Liver (tissue), 9 donors: ENCODE measurements around the gene GLIS1. TPM values are rescaled to one million over a fixed set of nuclear protein-coding genes. Genes with fewer than 3 reads are reported as not detected.
A peak's percentile ranks its signal among the peaks of the same experiment; 100 is the strongest.

Experiments used
- DNase-seq: peaks from one replicate; pipeline ENCODE4 v3.0.0-alpha.2; 2017; ENCODE audit warnings: low spot score
- H3K27ac ChIP-seq, 2 donors: one replicate each; pipeline ENCODE4 v1.7.0; 2013; ENCODE audit warnings: inconsistent platforms in 2 of 2, low read length in 2 of 2, control low read depth in 1 of 2, low read depth in 1 of 2, mild to moderate bottlenecking in 1 of 2
- H3K27me3 ChIP-seq, 4 donors: one replicate each; pipeline versions ENCODE4 v1.6.1 to v1.7.0; 2013; ENCODE audit warnings: low read length in 3 of 4, inconsistent platforms in 1 of 4, mild to moderate bottlenecking in 1 of 4, moderate library complexity in 1 of 4; ENCODE audit not compliant: control insufficient read depth in 4 of 4, insufficient read depth in 4 of 4
- H3K36me3 ChIP-seq, 4 donors: one replicate each; pipeline versions ENCODE4 v1.6.1 to v1.7.0; 2013; ENCODE audit warnings: low read length in 3 of 4, mild to moderate bottlenecking in 3 of 4, low read depth in 1 of 4, moderate library complexity in 1 of 4; ENCODE audit not compliant: control insufficient read depth in 4 of 4, insufficient read depth in 3 of 4
- H3K4me1 ChIP-seq, 4 donors: one replicate each; pipeline versions ENCODE4 v1.6.1 to v1.7.0; 2013; ENCODE audit warnings: low read length in 3 of 4, mild to moderate bottlenecking in 3 of 4, moderate library complexity in 1 of 4; ENCODE audit not compliant: control insufficient read depth in 4 of 4, insufficient read depth in 4 of 4
- H3K4me3 ChIP-seq, 3 donors: one replicate each; pipeline versions ENCODE4 v1.6.1 to v1.7.0; 2013; ENCODE audit warnings: low read length in 3 of 3, control low read depth in 1 of 3, low read depth in 1 of 3, mild to moderate bottlenecking in 1 of 3
- H3K9ac ChIP-seq, 2 donors: one replicate each; pipeline ENCODE4 v1.7.0; 2013; ENCODE audit warnings: low read length in 2 of 2, mild to moderate bottlenecking in 2 of 2, moderate library complexity in 2 of 2, control low read depth in 1 of 2, low read depth in 1 of 2
- H3K9me3 ChIP-seq, 4 donors: one replicate each; pipeline versions ENCODE4 v1.6.1 to v1.7.0; 2013; ENCODE audit warnings: low read length in 3 of 4; ENCODE audit not compliant: control insufficient read depth in 4 of 4
- EGR1 ChIP-seq, 2 donors: IDR thresholded peaks; 2 replicates each; pipeline ENCODE4 v1.6.1; 2016 to 2018; ENCODE audit warnings: antibody characterized with exemption in 2 of 2, low read depth in 2 of 2
- FOXA1 ChIP-seq: IDR thresholded peaks from 2 replicates; pipeline ENCODE4 v1.6.1; 2016; ENCODE audit warnings: antibody characterized with exemption
- FOXA2 ChIP-seq: IDR thresholded peaks from 2 replicates; pipeline ENCODE4 v1.6.1; 2016; ENCODE audit warnings: antibody characterized with exemption
- GABPA ChIP-seq, 2 donors: IDR thresholded peaks in 1 of 2; conservative IDR thresholded peaks in 1 of 2; 2 replicates each; pipeline ENCODE4 v1.6.1; 2016; ENCODE audit warnings: antibody characterized with exemption in 2 of 2, mild to moderate bottlenecking in 1 of 2, moderate library complexity in 1 of 2
- HNF4A ChIP-seq, 2 donors: conservative IDR thresholded peaks; 2 replicates each; pipeline ENCODE4 v1.6.1; 2016; ENCODE audit warnings: antibody characterized with exemption in 2 of 2, mild to moderate bottlenecking in 2 of 2
- JUND ChIP-seq, 2 donors: IDR thresholded peaks; 2 replicates each; pipeline ENCODE4 v1.6.1; 2016; ENCODE audit warnings: antibody characterized with exemption in 2 of 2
- NR2F2 ChIP-seq: IDR thresholded peaks from 2 replicates; pipeline ENCODE4 v1.6.1; 2016; ENCODE audit warnings: antibody characterized with exemption
- RAD21 ChIP-seq, 2 donors: IDR thresholded peaks; 2 replicates each; pipeline ENCODE4 v1.6.1; 2016; ENCODE audit warnings: antibody characterized with exemption in 2 of 2, mild to moderate bottlenecking in 2 of 2
- RXRA ChIP-seq, 2 donors: IDR thresholded peaks; 2 replicates each; pipeline ENCODE4 v1.6.1; 2017 to 2018; ENCODE audit warnings: antibody characterized with exemption in 2 of 2, mild to moderate bottlenecking in 1 of 2
- SP1 ChIP-seq: IDR thresholded peaks from 2 replicates; pipeline ENCODE4 v1.6.1; 2018; ENCODE audit warnings: antibody characterized with exemption, mild to moderate bottlenecking
- TAF1 ChIP-seq: conservative IDR thresholded peaks from 2 replicates; pipeline ENCODE4 v1.6.1; 2016; ENCODE audit warnings: antibody characterized with exemption, mild to moderate bottlenecking
- YY1 ChIP-seq: IDR thresholded peaks from 2 replicates; pipeline ENCODE4 v1.6.1; 2016; ENCODE audit warnings: antibody characterized with exemption, mild to moderate bottlenecking
- WGBS: extraction: QIAGEN DNeasy Blood & Tissue Kit; methylation state at CpG from one replicate; pipeline ENCODE4 v1.1.7; 2013; 5-methylcytosine and 5-hydroxymethylcytosine counted together
- polyA plus RNA-seq, 2 donors: library from polyadenylated mRNA; stranded (reverse) in 1 of 2; unstranded in 1 of 2; fragments of 200-250 nt in 1 of 2; fragments of >200 nt in 1 of 2; fragmentation: Nextera tagmentation in 1 of 2; extraction: Ambion mirVana in 1 of 2; gene quantifications; one replicate each; pipeline versions ENCODE4 v1.2.1 to v1.2.3, GENCODE V29; 2013 to 2015
- total RNA-seq, 2 donors: library from RNA; depleted of rRNA; stranded (reverse); fragments of >200 nt; gene quantifications; one replicate each; pipeline ENCODE4 v1.2.3, GENCODE V29; 2014
- TF ChIP-seq, protein P1 (sequence below): IDR thresholded peaks from 2 replicates; pipeline ENCODE4 v1.6.1; 2016; ENCODE audit warnings: antibody characterized with exemption, mild to moderate bottlenecking
- TF ChIP-seq, protein P2 (sequence below): IDR thresholded peaks from 2 replicates; pipeline ENCODE4 v1.6.1; 2016; ENCODE audit warnings: antibody characterized with exemption
- TF ChIP-seq, protein P3 (sequence below): fragments of 150-350 bp; IDR thresholded peaks from 2 replicates; pipeline ENCODE4 v1.5.1; 2017; ENCODE audit warnings: improper control_type of control experiment, low read depth, low read length; ENCODE audit not compliant: missing input control
- TF ChIP-seq, protein P4 (sequence below): IDR thresholded peaks from 2 replicates; pipeline ENCODE4 v1.6.1; 2016; ENCODE audit warnings: antibody characterized with exemption
- TF ChIP-seq, protein P5 (sequence below): IDR thresholded peaks from 2 replicates; pipeline ENCODE4 v1.6.1; 2016; ENCODE audit warnings: antibody characterized with exemption
- donor health status: healthy.
- donor health status: healthy.
- donor health status: healthy.
- donor health status: healthy.
- donor health status: healthy.

Gene GLIS1
- total and polyA plus RNA-seq, 4 donors = under 0.01 to 0.05 TPM; not detected in 2

DNA sequence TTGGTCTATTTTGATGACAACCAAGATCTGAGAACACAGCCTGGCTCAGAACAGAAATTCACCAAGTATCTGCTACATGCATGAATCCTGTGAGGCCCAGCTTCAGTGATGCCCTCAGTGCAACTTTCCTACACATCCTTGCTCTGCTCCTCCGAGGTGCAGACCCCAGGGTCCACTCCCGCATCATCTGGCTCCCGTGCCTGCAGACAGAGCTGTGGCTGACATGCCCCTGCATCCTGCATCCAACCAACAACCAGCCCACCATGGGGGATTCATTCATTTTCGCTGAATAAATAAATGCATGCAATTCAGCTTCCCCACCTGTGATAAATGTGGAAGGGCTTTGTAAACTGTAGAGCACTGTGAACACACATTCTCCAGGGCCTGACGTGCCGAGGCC is 112.3 kb downstream of the GLIS1 start:
- WGBS = 62% methylated on average over 6 of the region's 6 CpGs
- no peaks in the 10 kb centered on the region for H3K36me3 ChIP-seq
- H3K9ac ChIP-seq = no peak overlapping the region
- H3K27ac ChIP-seq = no peak overlapping the region
- no peak for DNase-seq
- H3K9me3 ChIP-seq = no peaks in the 10 kb centered on the region
- no peaks in the 10 kb centered on the region for H3K4me1 ChIP-seq
- H3K27me3 ChIP-seq = no peaks in the 10 kb centered on the region
- no peak overlapping the region for H3K4me3 ChIP-seq
- TF ChIP-seq, protein P1, sequence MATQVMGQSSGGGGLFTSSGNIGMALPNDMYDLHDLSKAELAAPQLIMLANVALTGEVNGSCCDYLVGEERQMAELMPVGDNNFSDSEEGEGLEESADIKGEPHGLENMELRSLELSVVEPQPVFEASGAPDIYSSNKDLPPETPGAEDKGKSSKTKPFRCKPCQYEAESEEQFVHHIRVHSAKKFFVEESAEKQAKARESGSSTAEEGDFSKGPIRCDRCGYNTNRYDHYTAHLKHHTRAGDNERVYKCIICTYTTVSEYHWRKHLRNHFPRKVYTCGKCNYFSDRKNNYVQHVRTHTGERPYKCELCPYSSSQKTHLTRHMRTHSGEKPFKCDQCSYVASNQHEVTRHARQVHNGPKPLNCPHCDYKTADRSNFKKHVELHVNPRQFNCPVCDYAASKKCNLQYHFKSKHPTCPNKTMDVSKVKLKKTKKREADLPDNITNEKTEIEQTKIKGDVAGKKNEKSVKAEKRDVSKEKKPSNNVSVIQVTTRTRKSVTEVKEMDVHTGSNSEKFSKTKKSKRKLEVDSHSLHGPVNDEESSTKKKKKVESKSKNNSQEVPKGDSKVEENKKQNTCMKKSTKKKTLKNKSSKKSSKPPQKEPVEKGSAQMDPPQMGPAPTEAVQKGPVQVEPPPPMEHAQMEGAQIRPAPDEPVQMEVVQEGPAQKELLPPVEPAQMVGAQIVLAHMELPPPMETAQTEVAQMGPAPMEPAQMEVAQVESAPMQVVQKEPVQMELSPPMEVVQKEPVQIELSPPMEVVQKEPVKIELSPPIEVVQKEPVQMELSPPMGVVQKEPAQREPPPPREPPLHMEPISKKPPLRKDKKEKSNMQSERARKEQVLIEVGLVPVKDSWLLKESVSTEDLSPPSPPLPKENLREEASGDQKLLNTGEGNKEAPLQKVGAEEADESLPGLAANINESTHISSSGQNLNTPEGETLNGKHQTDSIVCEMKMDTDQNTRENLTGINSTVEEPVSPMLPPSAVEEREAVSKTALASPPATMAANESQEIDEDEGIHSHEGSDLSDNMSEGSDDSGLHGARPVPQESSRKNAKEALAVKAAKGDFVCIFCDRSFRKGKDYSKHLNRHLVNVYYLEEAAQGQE = no peak
- TF ChIP-seq JUND (IDR thresholded peaks at IDR 0.05) (no peak), NR2F2 (no peak), FOXA2 (no peak), EGR1 (IDR thresholded peaks at IDR 0.05; ENCODE audit: low read depth in 2 of 2) (no peak)
- TF ChIP-seq, protein P2, sequence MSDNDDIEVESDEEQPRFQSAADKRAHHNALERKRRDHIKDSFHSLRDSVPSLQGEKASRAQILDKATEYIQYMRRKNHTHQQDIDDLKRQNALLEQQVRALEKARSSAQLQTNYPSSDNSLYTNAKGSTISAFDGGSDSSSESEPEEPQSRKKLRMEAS = no peak

DNA sequence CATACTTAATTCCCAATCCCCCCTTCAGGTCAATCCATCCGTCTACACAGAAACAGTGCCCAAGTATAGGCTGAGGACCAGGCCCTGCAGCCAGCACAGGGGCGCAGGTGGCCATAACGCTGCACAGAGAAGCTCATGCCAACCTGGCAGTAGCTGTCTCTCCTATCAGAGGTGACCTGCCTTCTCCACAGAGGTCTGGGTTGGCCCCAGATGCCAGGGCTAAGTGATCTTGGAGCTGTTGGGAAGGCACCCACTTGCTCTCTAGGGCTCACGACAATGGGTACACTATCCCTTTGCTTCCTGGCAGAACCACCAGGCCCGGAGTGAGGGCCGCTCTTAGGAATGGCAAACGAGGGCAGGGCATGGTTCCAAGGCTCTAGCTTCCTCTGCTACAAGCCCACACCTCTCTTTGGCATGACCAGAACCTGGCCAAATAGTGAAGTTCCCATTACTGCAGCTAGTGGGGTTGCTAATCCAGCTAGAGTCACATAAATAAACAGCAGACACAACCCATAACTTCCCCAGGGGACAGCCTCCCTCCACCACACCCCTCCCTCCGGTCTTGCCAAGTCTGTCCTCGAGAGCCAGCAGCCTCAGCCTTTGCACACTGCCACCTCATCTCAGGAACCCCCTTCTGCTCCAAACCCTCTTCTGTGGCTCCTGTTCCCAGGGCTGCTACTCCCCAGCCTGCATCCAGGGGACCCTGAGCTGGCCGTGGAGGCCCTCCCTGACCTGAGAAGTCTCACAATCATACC is 113.0 kb downstream of the GLIS1 start:
- Histone ChIP-seq H3K4me1 (no peaks in the 10 kb centered on the region), H3K27ac (no peak overlapping the region), H3K9ac (no peak overlapping the region), H3K4me3 (no peak overlapping the region), H3K9me3 (no peaks in the 10 kb centered on the region), H3K36me3 (no peaks in the 10 kb centered on the region), H3K27me3 (no peaks in the 10 kb centered on the region)
- peak; percentile 23 for DNase-seq
- TF ChIP-seq, protein P3, sequence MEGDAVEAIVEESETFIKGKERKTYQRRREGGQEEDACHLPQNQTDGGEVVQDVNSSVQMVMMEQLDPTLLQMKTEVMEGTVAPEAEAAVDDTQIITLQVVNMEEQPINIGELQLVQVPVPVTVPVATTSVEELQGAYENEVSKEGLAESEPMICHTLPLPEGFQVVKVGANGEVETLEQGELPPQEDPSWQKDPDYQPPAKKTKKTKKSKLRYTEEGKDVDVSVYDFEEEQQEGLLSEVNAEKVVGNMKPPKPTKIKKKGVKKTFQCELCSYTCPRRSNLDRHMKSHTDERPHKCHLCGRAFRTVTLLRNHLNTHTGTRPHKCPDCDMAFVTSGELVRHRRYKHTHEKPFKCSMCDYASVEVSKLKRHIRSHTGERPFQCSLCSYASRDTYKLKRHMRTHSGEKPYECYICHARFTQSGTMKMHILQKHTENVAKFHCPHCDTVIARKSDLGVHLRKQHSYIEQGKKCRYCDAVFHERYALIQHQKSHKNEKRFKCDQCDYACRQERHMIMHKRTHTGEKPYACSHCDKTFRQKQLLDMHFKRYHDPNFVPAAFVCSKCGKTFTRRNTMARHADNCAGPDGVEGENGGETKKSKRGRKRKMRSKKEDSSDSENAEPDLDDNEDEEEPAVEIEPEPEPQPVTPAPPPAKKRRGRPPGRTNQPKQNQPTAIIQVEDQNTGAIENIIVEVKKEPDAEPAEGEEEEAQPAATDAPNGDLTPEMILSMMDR = no peak
- TF ChIP-seq, protein P4, sequence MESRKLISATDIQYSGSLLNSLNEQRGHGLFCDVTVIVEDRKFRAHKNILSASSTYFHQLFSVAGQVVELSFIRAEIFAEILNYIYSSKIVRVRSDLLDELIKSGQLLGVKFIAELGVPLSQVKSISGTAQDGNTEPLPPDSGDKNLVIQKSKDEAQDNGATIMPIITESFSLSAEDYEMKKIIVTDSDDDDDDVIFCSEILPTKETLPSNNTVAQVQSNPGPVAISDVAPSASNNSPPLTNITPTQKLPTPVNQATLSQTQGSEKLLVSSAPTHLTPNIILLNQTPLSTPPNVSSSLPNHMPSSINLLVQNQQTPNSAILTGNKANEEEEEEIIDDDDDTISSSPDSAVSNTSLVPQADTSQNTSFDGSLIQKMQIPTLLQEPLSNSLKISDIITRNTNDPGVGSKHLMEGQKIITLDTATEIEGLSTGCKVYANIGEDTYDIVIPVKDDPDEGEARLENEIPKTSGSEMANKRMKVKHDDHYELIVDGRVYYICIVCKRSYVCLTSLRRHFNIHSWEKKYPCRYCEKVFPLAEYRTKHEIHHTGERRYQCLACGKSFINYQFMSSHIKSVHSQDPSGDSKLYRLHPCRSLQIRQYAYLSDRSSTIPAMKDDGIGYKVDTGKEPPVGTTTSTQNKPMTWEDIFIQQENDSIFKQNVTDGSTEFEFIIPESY = no peak
- no peak for TF ChIP-seq YY1
- no peak for TF ChIP-seq RAD21 (IDR thresholded peaks at IDR 0.05)
- no peak for TF ChIP-seq SP1
- TF ChIP-seq HNF4A (conservative IDR thresholded peaks at IDR 0.05) = no peak
- TF ChIP-seq, protein P5, sequence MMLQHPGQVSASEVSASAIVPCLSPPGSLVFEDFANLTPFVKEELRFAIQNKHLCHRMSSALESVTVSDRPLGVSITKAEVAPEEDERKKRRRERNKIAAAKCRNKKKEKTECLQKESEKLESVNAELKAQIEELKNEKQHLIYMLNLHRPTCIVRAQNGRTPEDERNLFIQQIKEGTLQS = no peak
- TF ChIP-seq GABPA (IDR thresholded peaks at IDR 0.05 in 1 of 2, conservative IDR thresholded peaks at IDR 0.05 in 1 of 2) = no peak
- no peak for TF ChIP-seq JUND (IDR thresholded peaks at IDR 0.05)
- TF ChIP-seq EGR1 (IDR thresholded peaks at IDR 0.05; ENCODE audit: low read depth in 2 of 2) = no peak
- no peak for TF ChIP-seq TAF1
- no peak for TF ChIP-seq NR2F2
- no peak for TF ChIP-seq FOXA1
- TF ChIP-seq RXRA (IDR thresholded peaks at IDR 0.05) = no peak
- 77% methylated on average over 10 of the region's 10 CpGs for WGBS
